ENCODE results near the gene ARG2. TPM values are rescaled to one million over a fixed set of nuclear protein-coding genes. Genes with fewer than 3 reads are reported as not detected.
"Not testable (repeated sequence)": the region's sequence is repeated elsewhere in the genome, so short reads cannot be mapped to it uniquely, and the experiment has no call there.

Gene ARG2
- total RNA-seq, 1 experiment from 2014 or later = 1.1 TPM

DNA sequence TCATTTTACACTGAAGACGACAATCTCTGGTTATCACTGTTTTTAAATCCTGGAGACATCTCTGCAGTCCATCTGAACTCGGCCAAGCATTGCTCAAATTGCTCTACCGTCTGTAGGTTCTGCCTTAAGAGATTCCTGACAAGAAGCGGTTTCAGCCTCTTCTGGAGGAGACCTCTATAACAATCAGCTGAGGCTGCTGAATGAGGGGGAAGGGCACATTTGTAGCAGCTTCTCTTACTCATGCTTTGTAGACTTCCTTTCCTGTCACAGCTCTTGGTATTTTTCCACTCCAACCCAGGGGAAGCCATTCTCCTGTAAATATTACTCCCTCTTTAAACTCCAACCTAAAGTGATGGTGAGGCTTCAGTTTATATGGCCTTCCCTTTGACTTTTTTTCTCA, 3.0 kb downstream of the ARG2 start:
- peak overlapping the region; percentile 80 for H3K27ac ChIP-seq (ENCODE audit: low read length)
- ATAC-seq = peak; percentile 42
- H3K4me3 ChIP-seq (ENCODE audit: low read length) = peak overlapping the region; percentile 31; the same call in 1 of the 2 replicates
- no peaks in the 10 kb centered on the region for H3K36me3 ChIP-seq (ENCODE audit: low read depth, low read length)
- H3K9me3 ChIP-seq (ENCODE audit: low read length) = no peaks in the 10 kb centered on the region
- peak overlapping the region; percentile 71 for H3K4me2 ChIP-seq (ENCODE audit: low read length)
- H2AFZ ChIP-seq (ENCODE audit: low read length) = peak overlapping the region; percentile 85
- BruUV-seq (replicated peaks) = no TSS peak
- DNase-seq = peak; percentile 79
- H3K79me2 ChIP-seq (ENCODE audit: low read length) = no peaks in the 10 kb centered on the region
- CTCF ChIA-PET = interaction anchor here (1.0 to 1.5 kb wide), 4 partner anchors 44 to 263 kb away, joined by 4 to 11 read pairs (median 5); partner anchors contain the start of gene ATP6V1D
- no peak for TF ChIP-seq EZH2phosphoT487 (IDR thresholded peaks at IDR 0.05; ENCODE audit: borderline replicate concordance, low read length)
- TF ChIP-seq, protein P1, sequence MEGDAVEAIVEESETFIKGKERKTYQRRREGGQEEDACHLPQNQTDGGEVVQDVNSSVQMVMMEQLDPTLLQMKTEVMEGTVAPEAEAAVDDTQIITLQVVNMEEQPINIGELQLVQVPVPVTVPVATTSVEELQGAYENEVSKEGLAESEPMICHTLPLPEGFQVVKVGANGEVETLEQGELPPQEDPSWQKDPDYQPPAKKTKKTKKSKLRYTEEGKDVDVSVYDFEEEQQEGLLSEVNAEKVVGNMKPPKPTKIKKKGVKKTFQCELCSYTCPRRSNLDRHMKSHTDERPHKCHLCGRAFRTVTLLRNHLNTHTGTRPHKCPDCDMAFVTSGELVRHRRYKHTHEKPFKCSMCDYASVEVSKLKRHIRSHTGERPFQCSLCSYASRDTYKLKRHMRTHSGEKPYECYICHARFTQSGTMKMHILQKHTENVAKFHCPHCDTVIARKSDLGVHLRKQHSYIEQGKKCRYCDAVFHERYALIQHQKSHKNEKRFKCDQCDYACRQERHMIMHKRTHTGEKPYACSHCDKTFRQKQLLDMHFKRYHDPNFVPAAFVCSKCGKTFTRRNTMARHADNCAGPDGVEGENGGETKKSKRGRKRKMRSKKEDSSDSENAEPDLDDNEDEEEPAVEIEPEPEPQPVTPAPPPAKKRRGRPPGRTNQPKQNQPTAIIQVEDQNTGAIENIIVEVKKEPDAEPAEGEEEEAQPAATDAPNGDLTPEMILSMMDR (conservative IDR thresholded peaks at IDR 0.05; ENCODE audit: low read depth, low read length) = no peak
- no peak for TF ChIP-seq EZH2 (IDR thresholded peaks at IDR 0.05; ENCODE audit: low read length, unreplicated experiment)
- no peaks in the 10 kb centered on the region for H4K20me1 ChIP-seq (ENCODE audit: low read length)
- peak overlapping the region; percentile 43 for H3K9ac ChIP-seq (ENCODE audit: low read length)
- H3K27me3 ChIP-seq (ENCODE audit: low read length) = no peaks in the 10 kb centered on the region
- POLR2A ChIA-PET (ENCODE audit: unreplicated experiment) = interaction anchor here (0.6 to 0.8 kb wide), 3 partner anchors 8 to 51 kb away, joined by 3 to 8 read pairs (median 7); no protein-coding TSS in a partner anchor
- H3K9me2 ChIP-seq (replicated peaks; ENCODE audit: low read length) = no peaks in the 10 kb centered on the region
- no peaks in the 10 kb centered on the region for H3F3A ChIP-seq (ENCODE audit: low read length, unreplicated experiment)
- H3K4me1 ChIP-seq (ENCODE audit: insufficient read depth, low read length) = peaks cover 31% of the 10 kb centered on the region
- intact Hi-C loops (cut with micrococcal nuclease) = loop anchor here (1.0 kb wide), 1 partner anchor 45 kb away; no protein-coding TSS in a partner anchor

DNA sequence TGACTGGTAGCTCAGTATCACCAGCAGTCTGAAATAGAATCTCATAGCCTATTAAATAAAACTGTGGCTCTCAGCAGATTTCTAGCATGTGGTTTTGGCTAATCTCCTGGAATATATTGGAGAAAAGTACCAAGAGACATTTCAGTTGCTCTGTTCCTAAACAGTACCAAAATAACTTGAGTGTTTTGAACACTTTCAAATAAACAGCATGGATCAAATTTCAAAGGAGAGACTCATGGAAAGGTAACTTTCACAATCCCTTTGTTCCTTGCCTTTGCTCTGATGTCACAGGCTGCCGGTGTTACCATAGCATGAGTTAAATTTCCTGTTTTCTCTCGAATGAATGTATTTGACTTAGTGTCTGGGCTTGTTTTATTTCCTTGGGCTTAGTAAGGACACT, 3.4 kb downstream of the ARG2 start:
- POLR2A ChIA-PET (ENCODE audit: unreplicated experiment) = interaction anchor here (0.6 to 0.8 kb wide), 3 partner anchors 9 to 51 kb away, joined by 3 to 8 read pairs (median 7); no protein-coding TSS in a partner anchor
- peak overlapping the region; percentile 31; the same call in 1 of the 2 replicates for H3K4me3 ChIP-seq (ENCODE audit: low read length)
- ATAC-seq = peak; percentile 1; the same call in 1 of the 2 replicates

DNA sequence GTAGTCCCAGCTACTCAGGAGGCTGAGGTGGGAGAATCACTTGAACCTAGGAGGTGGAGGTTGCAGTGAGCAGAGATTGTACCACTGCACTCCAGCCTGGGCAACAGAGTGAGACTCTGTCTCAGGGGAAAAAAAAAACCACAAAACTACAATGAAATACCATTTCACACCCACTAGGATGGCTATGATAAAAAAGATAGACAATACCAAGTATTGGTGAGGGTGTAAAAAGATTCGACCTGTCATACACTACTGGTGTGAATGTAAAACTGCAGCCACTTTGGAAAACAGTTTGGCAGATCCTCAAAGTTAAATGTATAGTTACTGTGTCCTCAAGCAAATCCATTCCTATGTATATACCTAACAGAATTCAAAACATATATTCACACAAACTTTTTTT, 6.4 kb downstream of the ARG2 start:
- POLR2A ChIA-PET (ENCODE audit: unreplicated experiment) = not testable (repeated sequence)

More for the DNA sequence above, 3.4 kb downstream of the ARG2 start:
- Histone ChIP-seq H3F3A (ENCODE audit: low read length, unreplicated experiment) (no peaks in the 10 kb centered on the region), H3K36me3 (ENCODE audit: low read depth, low read length) (no peaks in the 10 kb centered on the region), H3K9ac (ENCODE audit: low read length) (peak overlapping the region; percentile 43), H3K9me2 (replicated peaks; ENCODE audit: low read length) (no peaks in the 10 kb centered on the region), H3K27ac (ENCODE audit: low read length) (peak overlapping the region; percentile 80), H3K79me2 (ENCODE audit: low read length) (no peaks in the 10 kb centered on the region), H3K4me1 (ENCODE audit: insufficient read depth, low read length) (peaks cover 31% of the 10 kb centered on the region), H4K20me1 (ENCODE audit: low read length) (no peaks in the 10 kb centered on the region), H2AFZ (ENCODE audit: low read length) (peak overlapping the region; percentile 85), H3K4me2 (ENCODE audit: low read length) (peak overlapping the region; percentile 71), H3K27me3 (ENCODE audit: low read length) (no peaks in the 10 kb centered on the region), H3K9me3 (ENCODE audit: low read length) (no peaks in the 10 kb centered on the region)
- intact Hi-C loops (cut with micrococcal nuclease) = loop anchor here (1.0 kb wide), 1 partner anchor 44 kb away; no protein-coding TSS in a partner anchor
- peak; percentile 57 for DNase-seq
- TF ChIP-seq, protein P1 (conservative IDR thresholded peaks at IDR 0.05; ENCODE audit: low read depth, low read length) = no peak
- no peak for TF ChIP-seq EZH2 (IDR thresholded peaks at IDR 0.05; ENCODE audit: low read length, unreplicated experiment)
- no peak for TF ChIP-seq EZH2phosphoT487 (IDR thresholded peaks at IDR 0.05; ENCODE audit: borderline replicate concordance, low read length)
- TSS peak; percentile 4 for BruUV-seq (replicated peaks)
- CTCF ChIA-PET = interaction anchor here (1.0 to 1.5 kb wide), 4 partner anchors 44 to 263 kb away, joined by 4 to 11 read pairs (median 5); partner anchors contain the start of gene ATP6V1D

More for the DNA sequence above, 6.4 kb downstream of the ARG2 start:
- peaks cover 20% of the 10 kb centered on the region for H3K4me1 ChIP-seq (ENCODE audit: insufficient read depth, low read length)
- H2AFZ ChIP-seq (ENCODE audit: low read length); ATAC-seq; BruUV-seq (replicated peaks); H3K9me3 ChIP-seq (ENCODE audit: low read length); DNase-seq; H3K36me3 ChIP-seq (ENCODE audit: low read depth, low read length); H3K4me3 ChIP-seq (ENCODE audit: low read length); H3K4me2 ChIP-seq (ENCODE audit: low read length); H3K27ac ChIP-seq (ENCODE audit: low read length); H3K9me2 ChIP-seq (replicated peaks; ENCODE audit: low read length); H3F3A ChIP-seq (ENCODE audit: low read length, unreplicated experiment); CTCF ChIA-PET; H3K27me3 ChIP-seq (ENCODE audit: low read length); H4K20me1 ChIP-seq (ENCODE audit: low read length); intact Hi-C loops (cut with micrococcal nuclease); H3K79me2 ChIP-seq (ENCODE audit: low read length); H3K9ac ChIP-seq (ENCODE audit: low read length): not testable (repeated sequence)
